GM21367 (cell line): Measurements from ENCODE around the gene GNAZ.

Experiments
- ATAC-seq: cut with Tn5 transposase; IDR thresholded peaks from one replicate; pipeline ENCODE4 v1.9.1; 2021; ENCODE audit not compliant: unreplicated experiment

Gene GNAZ

GRCh38 chr22:23151827-23152226, 81.5 kb downstream of the GNAZ start:
- no peak for ATAC-seq

GRCh38 chr22:23152238-23153114, 82.2 kb downstream of the GNAZ start:
- no peak for ATAC-seq

- ATAC-seq = no peak
Observed at GRCh38 chr22:23153994-23154393, 83.7 kb downstream of the GNAZ start.

DNA sequence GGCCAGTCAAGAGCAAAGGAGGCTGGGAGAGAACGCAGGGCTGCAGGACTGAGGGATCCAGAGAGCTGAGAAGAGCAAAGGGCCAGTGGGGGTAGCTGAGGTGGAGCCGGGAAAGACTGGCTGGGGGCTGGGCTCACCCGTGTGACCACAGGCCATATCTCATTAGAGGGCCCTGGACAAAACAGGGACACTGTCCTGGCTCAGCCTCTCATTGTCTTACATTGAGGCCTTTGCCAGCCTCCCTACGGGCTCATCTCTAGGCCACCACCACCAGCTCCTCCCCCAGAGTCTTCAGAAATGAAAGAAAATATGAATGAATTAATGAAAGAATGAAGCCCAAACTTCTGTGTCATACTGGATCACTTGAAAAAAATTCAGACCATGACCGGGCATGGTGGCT, 84.1 kb downstream of the GNAZ start:
- ATAC-seq = no peak

DNA sequence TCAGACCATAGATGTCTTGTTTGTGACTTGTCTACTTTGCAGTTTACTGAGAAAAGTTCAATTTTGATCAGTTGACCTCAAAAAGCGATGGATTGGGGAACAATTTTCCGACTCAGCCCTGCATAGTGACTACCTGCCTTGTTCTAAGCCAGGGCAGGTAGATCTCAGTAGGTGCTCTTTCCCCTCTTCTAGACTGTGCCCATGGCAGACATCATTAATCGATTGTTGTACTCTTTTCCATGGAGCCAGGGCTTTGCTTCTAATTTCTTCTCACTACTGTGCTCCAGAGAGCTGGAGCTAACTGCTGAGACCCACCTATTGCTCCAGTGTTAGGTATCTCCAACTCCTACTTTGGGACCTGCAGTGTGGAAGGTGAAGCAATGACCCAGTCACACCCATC, 84.8 kb downstream of the GNAZ start:
- no peak for ATAC-seq

- no peak for ATAC-seq
Observed at GRCh38 chr22:23155831-23156230, 85.5 kb downstream of the GNAZ start.

DNA sequence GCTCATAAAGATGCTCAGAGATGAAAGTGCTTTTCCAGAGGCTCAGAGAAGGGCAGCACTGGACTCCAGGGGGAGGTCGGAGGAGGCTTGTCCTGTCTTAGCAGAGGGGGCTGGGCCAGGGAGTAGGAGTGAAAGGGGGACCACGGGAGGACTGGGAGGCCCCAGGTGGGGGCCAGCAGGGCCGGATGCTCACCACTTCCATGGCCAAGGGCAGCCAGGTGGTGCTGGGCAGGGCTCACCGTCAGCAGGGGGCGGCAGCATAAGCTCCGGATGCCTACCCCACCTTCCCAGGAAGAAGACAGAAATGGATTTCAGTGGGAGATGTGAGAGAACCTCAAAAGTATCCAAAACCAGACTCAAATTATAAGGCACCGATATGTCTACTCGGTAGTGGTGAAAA, 86.0 kb downstream of the GNAZ start:
- no peak for ATAC-seq

- no peak for ATAC-seq
Observed at GRCh38 chr22:23157560-23158515, 87.5 kb downstream of the GNAZ start.

GRCh38 chr22:23158516-23159290, 88.4 kb downstream of the GNAZ start:
- ATAC-seq = no peak

DNA sequence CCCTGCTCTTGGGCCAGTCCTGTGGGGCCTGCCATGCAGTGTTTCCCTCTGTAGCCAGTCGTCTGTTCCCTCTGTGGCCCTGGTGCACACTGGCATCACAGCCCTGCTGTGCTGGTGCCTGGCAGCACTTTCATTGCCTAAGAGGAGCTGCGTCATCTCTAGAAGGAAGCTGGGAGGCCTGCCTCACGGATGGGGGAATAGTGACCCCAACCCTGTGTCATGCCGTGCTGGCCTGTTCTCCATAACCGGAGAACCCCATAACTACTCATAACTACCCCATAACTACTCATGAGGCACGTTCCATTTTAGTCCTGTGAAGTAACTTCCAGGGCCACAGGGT, 88.9 kb downstream of the GNAZ start:
- ATAC-seq = no peak

DNA sequence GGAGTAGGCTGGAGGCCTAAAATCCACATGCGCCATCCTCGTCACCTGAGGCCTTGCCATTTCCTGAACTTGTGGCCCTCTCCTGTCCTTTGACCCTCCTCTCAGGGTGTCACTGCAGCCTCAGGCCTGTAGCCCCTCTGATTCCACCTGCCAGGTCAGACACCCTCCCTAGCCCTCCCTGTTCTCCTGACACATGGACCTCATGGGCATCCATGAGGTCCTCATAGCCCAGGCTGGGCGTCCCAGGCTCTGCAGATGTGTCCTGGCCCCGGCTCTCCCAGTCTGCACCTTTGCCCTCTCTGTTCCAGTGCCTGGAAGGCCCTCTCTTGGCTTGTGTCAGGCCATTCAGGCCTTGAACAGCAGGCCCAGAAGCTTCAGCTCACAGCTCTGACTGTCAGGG, 90.7 kb downstream of the GNAZ start:
- ATAC-seq = no peak

GRCh38 chr22:23161574-23161973, 91.3 kb downstream of the GNAZ start:
- ATAC-seq = no peak

DNA sequence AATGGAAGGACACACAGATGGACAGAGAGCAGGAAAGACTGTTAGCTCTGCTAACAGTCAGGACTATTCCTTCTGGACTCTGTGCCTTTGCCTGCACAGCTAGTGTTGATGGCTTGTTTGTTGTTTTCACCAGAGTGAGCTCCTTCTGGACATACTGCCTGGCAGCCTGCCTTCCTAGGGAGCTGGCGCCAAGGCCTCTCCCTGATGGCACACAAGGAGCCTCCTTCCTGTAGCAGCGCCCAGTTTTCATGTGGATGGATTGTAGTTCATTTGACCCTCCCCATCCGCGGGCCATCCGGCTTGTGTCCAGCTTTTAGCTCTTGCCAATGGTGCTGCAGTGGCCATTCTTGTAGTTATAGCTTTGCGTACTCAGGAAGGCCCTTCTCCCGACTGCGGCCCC, 93.3 kb downstream of the GNAZ start:
- ATAC-seq = no peak

DNA sequence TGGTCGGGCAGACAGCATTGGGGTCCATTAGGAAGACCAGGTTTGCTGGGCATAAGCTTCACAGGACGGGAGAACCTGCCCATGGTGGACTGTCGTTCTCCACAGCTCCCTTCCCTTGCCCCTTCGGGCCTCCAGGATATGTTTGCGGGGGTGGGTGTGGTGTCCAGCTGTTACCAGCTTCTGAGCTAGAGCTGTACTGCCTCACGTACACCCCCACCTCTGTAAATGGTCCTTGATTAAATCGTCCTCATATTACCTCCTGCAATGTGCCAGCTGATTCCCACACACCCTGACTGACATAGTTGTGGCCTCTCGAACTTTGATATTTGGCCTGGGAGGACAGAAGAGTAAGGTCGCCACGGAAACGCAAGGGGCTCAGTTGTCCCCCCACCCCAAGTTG, 93.8 kb downstream of the GNAZ start:
- no peak for ATAC-seq

DNA sequence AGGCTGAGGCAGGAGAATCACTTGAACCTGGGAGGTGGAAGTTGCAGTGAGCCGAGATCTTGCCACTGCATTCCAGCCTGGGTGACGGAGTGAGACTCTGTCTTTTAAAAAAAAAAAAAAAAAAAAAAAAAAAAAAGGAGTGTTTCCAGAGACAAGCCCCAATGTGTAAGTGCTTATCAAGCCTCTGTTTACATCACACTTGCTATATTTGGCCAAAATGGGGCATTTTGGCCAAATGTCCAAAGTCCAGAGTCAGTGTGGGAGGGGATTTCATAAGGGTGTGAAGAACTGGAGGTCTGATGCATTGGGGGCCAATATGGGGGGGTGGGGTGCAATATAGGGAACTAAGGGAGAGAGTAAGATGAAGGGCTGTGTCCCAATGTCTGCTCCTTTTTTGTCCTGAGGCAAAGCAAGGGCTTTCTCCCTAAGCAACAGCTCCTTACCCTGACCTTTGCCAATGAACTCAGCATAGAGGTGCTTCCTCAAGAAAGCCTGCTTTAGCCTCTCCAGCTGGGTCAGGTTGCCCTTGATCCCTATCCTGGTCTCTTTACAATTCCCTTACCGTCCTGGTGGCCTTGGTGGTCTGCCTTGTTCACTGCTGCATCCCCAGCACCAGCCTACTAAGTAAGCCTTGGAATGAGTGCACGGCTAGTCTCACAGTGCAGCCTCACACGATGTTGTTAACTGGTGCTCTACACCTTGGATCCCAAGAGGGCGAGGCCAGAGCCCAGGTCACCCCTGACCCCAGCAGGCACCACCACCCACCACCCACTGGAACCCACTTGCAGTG, 95.9 kb downstream of the GNAZ start:
- no peak for ATAC-seq

GRCh38 chr22:23166841-23167616, 96.7 kb downstream of the GNAZ start:
- no peak for ATAC-seq

GRCh38 chr22:23168391-23169042, 98.2 kb downstream of the GNAZ start:
- ATAC-seq = no peak

GRCh38 chr22:23169043-23169406, 98.7 kb downstream of the GNAZ start:
- ATAC-seq = no peak
